HCT116 (cell line): Measurements from ENCODE around the gene OR2A1. TPM values are rescaled to one million over a fixed set of nuclear protein-coding genes. Genes with fewer than 3 reads are reported as not detected.
"Not testable (repeated sequence)": the region's sequence is repeated elsewhere in the genome, so short reads cannot be mapped to it uniquely, and the experiment has no call there.

ENCODE experiments used
- ATAC-seq: fragments of 200-7000 bp; cut with Tn5 transposase; 2 replicates; pipeline ENCODE4 v1.9.1; 2020; ENCODE audit warnings: mild to moderate bottlenecking, moderate library complexity
- BruUV-seq: library from RNA; stranded (reverse); fragments of 400-500 nt; replicated peaks from 2 replicates; lab custom pipeline; 2021; lab: Mats Ljungman, UMichigan
- CTCF ChIA-PET: fragments of 300-600 bp; sonication (Branson Sonifier 250); formaldehyde crosslinking; loops from one replicate; lab custom pipeline; 2021; ENCODE audit warnings: antibody characterized with exemption; lab: Charles Lee
- POLR2A ChIA-PET: fragments of 300-600, 350-600 bp; sonication (Branson Sonifier 250); formaldehyde crosslinking; loops from one replicate; lab custom pipeline; 2021; ENCODE audit warnings: antibody characterized with exemption; lab: Charles Lee
- RAD21 ChIA-PET, 2 experiments: fragments of 300-600 bp; sonication (Branson Sonifier 250); formaldehyde crosslinking; loops; one replicate each; lab custom pipeline; 2023; ENCODE audit warnings: low total read pairs in 2 of 2; ENCODE audit not compliant: uncharacterized antibody in 2 of 2, unreplicated experiment in 2 of 2, low non-redundant PET in 1 of 2; lab: Charles Lee
- DNase-seq: peaks from one replicate; pipeline ENCODE4 v3.0.0-alpha.2; 2010; ENCODE audit warnings: low read depth, low spot score
- H2AFZ ChIP-seq: fragments of 200-600 bp; shearing (Covaris generic), sonication (generic); 2 replicates; pipeline ENCODE4 v1.6.1; 2017; ENCODE audit warnings: low read depth, mixed run types, mixed read lengths, antibody characterized with exemption, low read length; ENCODE audit not compliant: poor library complexity, severe bottlenecking
- H3K27ac ChIP-seq: 2 replicates; pipeline ENCODE4 v1.5.1; 2012; ENCODE audit warnings: low read depth, low read length
- H3K27me3 ChIP-seq: fragments of 200-600 bp; sonication (generic); 2 replicates; pipeline ENCODE4 v1.6.1; 2016; ENCODE audit warnings: mixed run types, low read length, mixed read lengths; ENCODE audit not compliant: insufficient read depth
- H3K36me3 ChIP-seq, 2 experiments: fragments of 200-500 bp in 1 of 2; fragments of 200-600 bp in 1 of 2; sonication (Bioruptor generic) in 1 of 2; sonication (generic) in 1 of 2; 2 replicates each; pipeline versions ENCODE4 v1.5.1 to v1.6.1; 2014 to 2016; ENCODE audit warnings: low read length in 2 of 2, inconsistent platforms in 1 of 2, mixed read lengths in 1 of 2, mixed run types in 1 of 2; ENCODE audit not compliant: insufficient read depth in 2 of 2, control insufficient read depth in 1 of 2
- H3K4me1 ChIP-seq, 2 experiments: fragments of 200-600 bp in 1 of 2; sonication (generic) in 1 of 2; 2 replicates each; pipeline versions ENCODE4 v1.5.1 to v1.6.1; 2012 to 2017; ENCODE audit warnings: low read length in 2 of 2, inconsistent platforms in 1 of 2, mild to moderate bottlenecking in 1 of 2, mixed read lengths in 1 of 2, mixed run types in 1 of 2, moderate library complexity in 1 of 2; ENCODE audit not compliant: insufficient read depth in 2 of 2, control insufficient read depth in 1 of 2
- H3K4me2 ChIP-seq: fragments of 200-600 bp; sonication (generic); 2 replicates; pipeline ENCODE4 v1.6.1; 2017; ENCODE audit warnings: mixed run types, low read length, mixed read lengths
- H3K4me3 ChIP-seq, 2 experiments: fragments of 200-600 bp in 1 of 2; sonication (generic) in 1 of 2; replicated peaks in 1 of 2; 2 replicates each; pipeline ENCODE4 v1.5.1; 2011 to 2016; ENCODE audit warnings: low read length in 2 of 2, control low read depth in 1 of 2, low read depth in 1 of 2, mild to moderate bottlenecking in 1 of 2, mixed read lengths in 1 of 2, mixed run types in 1 of 2
- H3K79me2 ChIP-seq: fragments of 200-600 bp; sonication (generic); 2 replicates; pipeline ENCODE4 v1.6.1; 2017; ENCODE audit warnings: mild to moderate bottlenecking, mixed run types, low read length, moderate library complexity, mixed read lengths; ENCODE audit not compliant: insufficient read depth
- H3K9ac ChIP-seq: fragments of 200-600 bp; sonication (generic); 2 replicates; pipeline ENCODE4 v1.6.1; 2016; ENCODE audit warnings: low read length, mixed read lengths
- H3K9me2 ChIP-seq: fragments of 200-600 bp; sonication (generic), shearing (Covaris generic); 2 replicates; pipeline ENCODE4 v1.6.1; 2017; ENCODE audit warnings: mixed run types, mild to moderate bottlenecking, moderate library complexity; ENCODE audit not compliant: insufficient read depth
- H3K9me3 ChIP-seq, 2 experiments: fragments of 200-500 bp in 1 of 2; fragments of 200-600 bp in 1 of 2; sonication (Bioruptor generic) in 1 of 2; sonication (generic) in 1 of 2; 2 replicates each; pipeline ENCODE4 v1.6.1; 2014 to 2017; ENCODE audit warnings: low read length in 2 of 2, mixed read lengths in 2 of 2, inconsistent platforms in 1 of 2, low read depth in 1 of 2, mild to moderate bottlenecking in 1 of 2, mixed run types in 1 of 2, moderate library complexity in 1 of 2; ENCODE audit not compliant: control insufficient read depth in 1 of 2, insufficient read depth in 1 of 2
- H4K20me1 ChIP-seq: fragments of 200-600 bp; sonication (generic), shearing (Covaris generic); 2 replicates; pipeline ENCODE4 v1.6.1; 2017; ENCODE audit warnings: mixed run types, mild to moderate bottlenecking, moderate library complexity; ENCODE audit not compliant: insufficient read depth
- intact Hi-C: fragments of 100-400 bp; cut with micrococcal nuclease; formaldehyde crosslinking; loops from 2 replicates; pipeline ENCODE4 v1.10.0; 2022
- total RNA-seq: library from RNA; stranded (reverse); gene quantifications from one replicate; pipeline ENCODE4 v1.2.1, GENCODE V29; 2021; ENCODE audit not compliant: unreplicated experiment
- TF ChIP-seq, protein P1 (sequence below), 3 experiments: fragments of 200-600 bp in 1 of 3; sonication (generic) in 1 of 3; IDR thresholded peaks in 2 of 3; conservative IDR thresholded peaks in 1 of 3; 2 replicates each; pipeline ENCODE4 v1.5.1; 2012 to 2017; ENCODE audit warnings: low read depth in 2 of 3, low read length in 2 of 3, antibody characterized with exemption in 1 of 3, borderline replicate concordance in 1 of 3, control low read depth in 1 of 3, mild to moderate bottlenecking in 1 of 3, mixed read lengths in 1 of 3, mixed run types in 1 of 3, moderate library complexity in 1 of 3; ENCODE audit not compliant: insufficient read depth in 1 of 3

OR2A1 gene
- total RNA-seq, 1 experiment from 2014 or later = not detected

DNA sequence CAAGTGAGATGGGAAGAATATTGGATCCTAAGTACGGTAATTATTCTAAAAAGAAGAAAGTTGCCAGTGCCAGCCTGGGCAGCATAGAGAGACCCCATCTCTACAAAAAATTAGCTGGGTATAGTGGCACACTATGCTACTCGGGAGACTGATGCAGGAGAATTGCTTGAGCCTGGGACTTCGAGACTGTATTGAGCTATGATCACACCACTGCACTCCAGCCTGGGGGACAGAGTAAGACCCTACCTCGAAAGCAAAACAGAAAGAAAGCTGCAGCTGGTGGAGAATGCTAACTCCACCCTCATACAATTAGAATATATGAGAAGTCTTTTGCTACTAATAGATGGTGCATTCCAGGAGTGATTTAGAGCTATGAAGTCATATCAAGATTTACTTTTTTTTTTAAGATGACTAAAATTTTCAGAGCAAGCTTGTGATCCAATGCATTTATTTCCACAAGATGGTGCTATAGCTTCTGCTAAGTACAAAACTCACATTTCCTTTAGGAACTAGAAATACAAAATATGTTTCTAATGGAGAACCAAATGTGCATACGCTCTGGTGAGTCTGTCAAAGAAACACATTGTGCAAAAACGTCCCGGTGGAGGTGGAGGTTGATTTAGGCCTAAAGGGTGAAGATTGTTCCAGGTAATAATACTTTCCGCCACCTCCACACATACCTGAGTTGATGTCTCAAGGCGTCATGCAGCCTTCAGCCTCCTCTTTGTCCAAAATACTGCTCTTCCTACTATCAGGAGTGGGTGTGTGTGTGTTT lies 19.2 kb downstream of the OR2A1 start:
- H3K79me2 ChIP-seq, H3K27me3 ChIP-seq, H3K4me1 ChIP-seq, intact Hi-C loops, H3K9ac ChIP-seq, H3K9me3 ChIP-seq, DNase-seq, BruUV-seq, H2AFZ ChIP-seq, H3K9me2 ChIP-seq, H4K20me1 ChIP-seq, H3K4me3 ChIP-seq, H3K27ac ChIP-seq, H3K4me2 ChIP-seq, H3K36me3 ChIP-seq: not testable (repeated sequence)
- peak; percentile 77 for ATAC-seq
- RAD21 ChIA-PET = interaction anchor here (0.6 to 1.2 kb wide), 2 partner anchors 61 to 179 kb away, joined by 3 to 4 read pairs; no protein-coding TSS in a partner anchor
- CTCF ChIA-PET = interaction anchor here (0.7 kb wide), 2 partner anchors 106 to 112 kb away, joined by 4 to 6 read pairs; no protein-coding TSS in a partner anchor
- TF ChIP-seq, protein P1, sequence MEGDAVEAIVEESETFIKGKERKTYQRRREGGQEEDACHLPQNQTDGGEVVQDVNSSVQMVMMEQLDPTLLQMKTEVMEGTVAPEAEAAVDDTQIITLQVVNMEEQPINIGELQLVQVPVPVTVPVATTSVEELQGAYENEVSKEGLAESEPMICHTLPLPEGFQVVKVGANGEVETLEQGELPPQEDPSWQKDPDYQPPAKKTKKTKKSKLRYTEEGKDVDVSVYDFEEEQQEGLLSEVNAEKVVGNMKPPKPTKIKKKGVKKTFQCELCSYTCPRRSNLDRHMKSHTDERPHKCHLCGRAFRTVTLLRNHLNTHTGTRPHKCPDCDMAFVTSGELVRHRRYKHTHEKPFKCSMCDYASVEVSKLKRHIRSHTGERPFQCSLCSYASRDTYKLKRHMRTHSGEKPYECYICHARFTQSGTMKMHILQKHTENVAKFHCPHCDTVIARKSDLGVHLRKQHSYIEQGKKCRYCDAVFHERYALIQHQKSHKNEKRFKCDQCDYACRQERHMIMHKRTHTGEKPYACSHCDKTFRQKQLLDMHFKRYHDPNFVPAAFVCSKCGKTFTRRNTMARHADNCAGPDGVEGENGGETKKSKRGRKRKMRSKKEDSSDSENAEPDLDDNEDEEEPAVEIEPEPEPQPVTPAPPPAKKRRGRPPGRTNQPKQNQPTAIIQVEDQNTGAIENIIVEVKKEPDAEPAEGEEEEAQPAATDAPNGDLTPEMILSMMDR (IDR thresholded peaks at IDR 0.05 in 2 of 3, conservative IDR thresholded peaks at IDR 0.05 in 1 of 3; ENCODE audit: borderline replicate concordance in 1 of 3, insufficient read depth in 1 of 3, low read depth in 2 of 3, low read length in 2 of 3) = 0 out of 6 replicates have a peak, but pooled peaks of 1 of the 3 experiments have one; percentile 1
- POLR2A ChIA-PET = interaction anchor here (0.6 kb wide), 1 partner anchor 75 kb away, joined by 3 read pairs; no protein-coding TSS in a partner anchor

DNA sequence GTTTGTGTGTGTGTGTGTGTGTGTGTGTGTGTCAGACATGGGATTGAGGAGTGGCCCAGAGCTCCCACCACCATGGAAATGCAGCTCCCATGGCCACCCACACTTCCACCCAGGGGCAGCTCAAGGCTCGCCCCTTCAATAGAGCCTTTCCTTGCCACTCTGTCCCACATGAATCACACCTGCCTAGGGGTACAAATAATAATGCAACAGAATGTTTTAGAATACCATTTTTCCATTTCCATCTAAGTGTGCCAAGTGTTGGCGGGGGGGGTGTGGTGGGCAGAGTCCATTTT lies 19.7 kb downstream of the OR2A1 start:
- H3K9me3 ChIP-seq, BruUV-seq, DNase-seq, H3K27ac ChIP-seq, H3K79me2 ChIP-seq, H3K27me3 ChIP-seq, H3K9me2 ChIP-seq, H3K36me3 ChIP-seq, H3K4me1 ChIP-seq, H2AFZ ChIP-seq, H3K4me2 ChIP-seq, H4K20me1 ChIP-seq, H3K9ac ChIP-seq, intact Hi-C loops, H3K4me3 ChIP-seq: not testable (repeated sequence)
- ATAC-seq = peak; percentile 50
- CTCF ChIA-PET = interaction anchor here (0.7 kb wide), 2 partner anchors 105 to 113 kb away, joined by 4 to 6 read pairs; no protein-coding TSS in a partner anchor
- POLR2A ChIA-PET = interaction anchor here (0.6 kb wide), 1 partner anchor 74 kb away, joined by 3 read pairs; no protein-coding TSS in a partner anchor
- RAD21 ChIA-PET = interaction anchor here (0.6 to 1.2 kb wide), 2 partner anchors 60 to 178 kb away, joined by 3 to 4 read pairs; no protein-coding TSS in a partner anchor

DNA sequence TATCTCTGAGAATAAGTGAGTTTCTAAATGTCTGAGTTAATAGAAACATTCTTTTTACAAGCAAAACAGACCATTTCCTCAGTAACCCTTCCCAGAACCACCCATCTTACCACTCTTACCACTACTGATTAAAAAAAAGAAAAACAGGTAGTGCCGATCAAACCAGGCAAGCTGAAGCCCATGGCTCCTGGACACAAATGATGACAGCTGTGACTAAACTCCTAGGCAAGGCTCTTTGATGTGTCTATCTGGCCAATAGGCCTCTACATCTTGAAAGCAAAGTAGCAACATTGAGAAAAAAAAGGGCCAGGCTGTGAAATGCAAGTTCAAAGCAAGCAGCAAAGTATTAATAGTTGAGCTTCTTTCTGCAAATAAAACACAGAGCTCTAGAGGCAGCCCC lies 36.4 kb downstream of the OR2A1 start:
- CTCF ChIA-PET, H3K27ac ChIP-seq, H3K4me3 ChIP-seq, POLR2A ChIA-PET, BruUV-seq, H3K27me3 ChIP-seq, DNase-seq, H3K9ac ChIP-seq, H3K9me2 ChIP-seq, ATAC-seq, H3K36me3 ChIP-seq, H3K79me2 ChIP-seq, H3K9me3 ChIP-seq, H3K4me2 ChIP-seq, H4K20me1 ChIP-seq, H2AFZ ChIP-seq, RAD21 ChIA-PET, intact Hi-C loops: not testable (repeated sequence)
- H3K4me1 ChIP-seq = peaks cover 6 to 13% of the 10 kb centered on the region in 2 experiments

DNA sequence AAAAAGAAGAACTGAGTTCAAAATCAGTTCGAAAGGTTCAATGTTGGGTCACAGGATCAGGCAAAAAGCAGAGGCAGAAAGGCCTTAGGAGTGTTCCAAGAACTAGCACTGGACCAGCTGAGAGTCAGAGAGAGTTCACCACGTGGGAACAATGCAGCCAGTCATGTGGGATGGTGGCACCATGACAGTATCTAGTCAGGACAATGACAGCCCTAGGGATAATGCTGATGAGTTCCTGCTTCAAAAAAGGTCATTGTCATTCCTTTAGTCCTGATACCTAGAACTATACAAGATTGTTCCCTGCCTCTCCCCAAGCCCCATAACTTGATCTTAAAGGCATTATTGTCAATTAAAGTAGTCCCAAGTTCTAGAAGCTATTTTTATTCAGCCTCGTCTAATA lies 39.4 kb downstream of the OR2A1 start:
- POLR2A ChIA-PET, H2AFZ ChIP-seq, H3K9ac ChIP-seq, H4K20me1 ChIP-seq, CTCF ChIA-PET, H3K79me2 ChIP-seq, H3K4me2 ChIP-seq, H3K9me3 ChIP-seq, RAD21 ChIA-PET, H3K4me3 ChIP-seq, H3K36me3 ChIP-seq, H3K27me3 ChIP-seq, H3K27ac ChIP-seq, BruUV-seq, intact Hi-C loops, H3K9me2 ChIP-seq, ATAC-seq, DNase-seq: not testable (repeated sequence)
- peaks cover 9 to 18% of the 10 kb centered on the region in 2 experiments for H3K4me1 ChIP-seq
